CD1c-positive myeloid dendritic cell (primary cell): ENCODE data around the gene CBX3.
A peak's percentile ranks its signal among the peaks of the same experiment; 100 is the strongest.
"Not testable (repeated sequence)": the region's sequence is repeated elsewhere in the genome, so short reads cannot be mapped to it uniquely, and the experiment has no call there.

Experiments used
- DNase-seq: peaks from one replicate; pipeline ENCODE4 v3.0.0-alpha.2; 2016; ENCODE audit errors: extremely low spot score

CBX3 gene

GRCh38 chr7:26201247-26202018 lies at the start of gene CBX3:
Gene CBX3 (plus strand): TSS chr7:26201745. CDS start chr7:26202999, 1,254 bp downstream.
- DNase-seq, result peak; percentile 87

- DNase-seq, result peak; percentile 93
Observed at GRCh38 chr7:26151953-26152781, 49.4 kb upstream of the CBX3 start, which contains the start of gene NFE2L3. Gene NFE2L3 (plus strand): TSS chr7:26152198. CDS start chr7:26152499, 301 bp downstream.

GRCh38 chr7:26152782-26153240 lies 48.7 kb upstream of the CBX3 start:
- DNase-seq, result not testable (repeated sequence)

DNA sequence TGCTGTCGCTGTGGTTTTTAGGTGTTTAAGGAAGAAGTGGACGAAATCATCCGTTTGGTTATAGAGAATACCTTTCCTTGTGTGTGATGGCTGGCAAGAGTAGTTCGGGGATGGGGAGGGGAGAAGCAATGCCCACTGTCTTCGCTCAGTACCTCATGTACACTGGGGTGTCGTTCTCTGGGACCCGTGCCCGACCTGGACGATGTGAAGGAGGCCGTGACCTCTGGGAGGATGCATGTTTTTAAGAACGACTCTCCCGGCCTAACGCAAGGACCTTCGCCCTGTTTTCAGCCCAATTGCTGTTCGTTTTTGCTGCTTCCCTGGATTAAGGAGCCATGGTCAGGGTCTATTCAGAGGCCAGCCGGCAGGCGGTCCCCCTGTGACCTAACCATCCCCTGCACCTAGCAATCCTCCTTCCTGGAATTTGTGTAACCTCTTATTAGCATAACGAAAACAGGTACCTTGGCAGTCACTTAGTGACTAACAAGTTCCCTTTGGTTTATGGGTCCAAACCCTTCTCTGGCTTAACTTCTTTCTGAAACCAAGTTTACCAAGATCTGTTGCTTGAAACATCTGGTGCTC lies 48.2 kb upstream of the CBX3 start:
- peak; percentile 54 for DNase-seq

DNA sequence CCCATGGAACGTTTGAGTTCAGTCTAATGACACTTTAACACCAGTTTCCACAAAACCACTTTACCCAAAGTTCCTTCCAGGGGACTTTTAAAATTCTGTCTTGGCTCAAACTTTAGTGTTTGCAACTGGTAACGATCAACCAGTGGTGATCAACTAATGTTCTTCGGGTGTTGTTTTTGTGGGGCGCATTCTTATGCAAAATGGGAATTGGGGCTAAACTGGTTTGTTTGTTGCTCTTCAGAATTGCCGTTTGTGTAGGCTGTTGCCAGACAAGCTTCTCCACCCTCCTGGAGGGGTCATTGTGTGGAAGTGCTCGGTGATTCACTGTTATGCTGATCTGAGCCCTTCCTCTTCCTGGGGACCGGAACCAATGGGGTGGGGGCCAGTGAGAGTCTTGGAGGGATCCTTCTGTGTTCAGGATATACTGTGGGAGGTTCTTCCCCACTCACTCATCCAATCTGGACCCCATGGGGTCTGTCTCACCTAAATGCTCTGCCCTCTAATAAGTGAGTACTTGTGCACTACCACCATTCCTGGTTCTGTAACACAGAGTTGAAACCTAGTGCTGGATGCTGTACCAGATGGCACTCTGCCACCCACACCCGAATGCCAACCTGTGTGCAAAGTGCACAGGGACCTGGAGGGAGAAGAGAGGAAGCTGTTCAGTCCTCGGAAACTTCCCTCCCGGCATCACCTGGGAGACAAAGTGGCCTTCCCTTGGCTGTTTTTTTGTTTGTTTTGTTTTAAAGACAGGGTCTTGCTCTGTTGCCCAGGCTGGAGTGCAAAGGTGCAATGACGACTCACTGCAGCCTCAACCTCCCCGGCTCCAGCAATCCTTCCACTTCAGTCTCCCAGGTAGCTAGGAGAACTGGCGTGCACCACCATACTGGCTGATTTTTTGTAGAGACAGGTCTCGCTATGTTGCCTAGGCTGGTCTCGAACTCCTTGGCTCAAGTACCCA lies 47.4 kb upstream of the CBX3 start:
- DNase-seq, result peak; percentile 82

DNA sequence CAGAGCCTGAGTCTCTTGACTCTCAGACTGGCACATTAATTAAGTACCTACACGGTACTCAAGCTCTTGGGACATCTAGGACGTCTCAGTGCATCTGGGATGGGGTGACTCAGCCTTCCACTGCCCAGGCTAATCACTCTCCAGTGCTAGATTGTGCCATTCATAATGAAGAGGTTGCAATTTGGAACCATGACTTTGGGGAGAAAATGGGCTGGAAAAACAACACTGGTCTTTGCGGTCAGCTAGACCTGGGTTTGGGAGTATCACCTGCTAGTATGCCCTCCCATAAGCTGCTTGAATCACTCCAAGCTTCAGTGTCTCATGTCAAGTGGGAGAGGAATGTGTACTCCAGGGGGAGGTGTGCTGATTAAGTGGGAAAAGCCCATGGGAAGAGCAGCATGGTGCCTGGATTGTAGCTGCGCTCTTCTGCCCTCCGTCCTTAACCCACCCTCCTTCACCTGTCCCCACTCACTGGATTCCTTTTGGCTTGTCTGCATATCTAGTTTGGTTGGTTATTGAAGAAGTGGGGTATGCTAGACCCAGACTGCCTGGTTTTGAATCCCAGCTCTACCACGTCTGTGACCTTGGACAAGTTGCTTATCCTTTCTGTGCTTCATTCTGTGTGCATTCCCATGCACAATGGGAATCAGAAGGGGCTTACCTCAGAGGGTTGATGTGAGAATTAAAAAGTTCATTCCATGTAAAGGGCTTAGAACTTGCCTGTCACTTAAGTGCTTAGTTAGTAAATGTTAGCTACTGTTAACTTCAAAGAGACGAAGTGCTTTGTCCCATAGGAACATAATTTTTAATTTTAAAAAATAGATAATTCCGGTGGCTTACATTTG lies 45.8 kb upstream of the CBX3 start:
- DNase-seq, result peak; percentile 30

GRCh38 chr7:26156451-26157420 lies 44.8 kb upstream of the CBX3 start:
- DNase-seq, result peak; percentile 83

DNA sequence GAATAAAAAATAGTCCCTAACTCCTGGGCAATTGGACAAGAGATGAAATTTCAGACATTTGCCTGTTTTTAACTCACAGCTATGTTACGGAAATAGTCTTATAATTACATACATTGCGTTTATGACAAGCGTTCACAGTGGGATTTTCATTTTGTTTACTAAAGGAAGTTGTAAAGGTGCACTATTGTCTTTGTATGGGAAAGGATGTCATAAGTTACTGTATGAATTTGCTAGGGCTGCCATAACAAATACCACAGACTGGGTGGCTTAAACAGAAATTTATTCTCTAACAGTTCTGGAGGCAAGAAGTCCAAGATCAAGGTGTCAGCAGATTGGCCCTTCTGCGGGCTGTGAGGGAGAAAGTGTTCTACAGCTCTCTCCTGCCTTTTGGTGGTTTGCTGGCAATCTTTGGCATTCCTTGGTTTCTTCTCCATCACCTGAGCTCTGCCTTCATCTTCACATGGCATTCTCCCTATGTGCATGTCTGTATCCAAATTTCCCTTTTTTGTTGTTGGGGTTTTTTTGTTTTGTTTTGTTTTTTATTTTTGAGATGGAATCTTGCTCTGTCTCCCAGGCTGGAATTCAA lies 43.9 kb upstream of the CBX3 start:
- DNase-seq, result no peak

GRCh38 chr7:26159243-26159642 lies 42.3 kb upstream of the CBX3 start:
- DNase-seq, result no peak

DNA sequence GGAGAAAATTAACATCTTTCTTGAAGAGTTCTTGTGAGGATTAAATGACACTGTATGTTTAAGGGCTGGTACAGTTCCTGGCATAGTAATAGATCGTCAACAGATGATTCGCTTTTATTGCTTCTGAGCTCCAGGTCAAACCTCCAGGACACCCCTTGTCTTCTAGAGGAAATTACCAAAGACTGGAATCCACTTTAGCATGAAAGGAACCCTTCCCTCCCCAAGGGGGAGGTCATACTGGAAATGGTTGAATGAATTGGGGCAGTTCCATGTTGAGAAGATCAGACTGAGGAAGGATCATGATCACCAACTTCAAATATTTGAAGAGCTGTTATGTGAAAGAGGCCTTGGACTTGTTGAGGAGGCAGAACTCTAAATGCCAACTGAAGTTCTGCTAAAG lies 40.6 kb upstream of the CBX3 start:
- no peak for DNase-seq

DNA sequence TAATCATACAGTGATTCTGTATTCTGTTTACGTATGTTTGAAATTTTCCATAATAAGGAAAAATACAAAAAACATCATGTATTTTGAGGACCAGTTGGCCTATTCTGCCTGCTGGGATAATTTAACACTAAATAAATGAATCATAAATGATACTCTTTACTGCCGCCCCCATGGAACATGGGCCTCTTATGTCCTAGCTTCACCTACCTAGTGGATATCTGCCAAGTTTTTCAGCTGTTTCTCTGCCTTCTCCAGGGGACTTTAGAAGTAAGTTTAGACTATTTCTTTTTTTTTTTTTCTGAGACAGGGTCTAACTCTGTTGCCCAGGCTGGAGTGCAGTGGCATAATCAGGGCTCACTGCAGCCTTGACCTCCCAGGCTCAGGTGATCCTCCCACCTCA lies 39.1 kb upstream of the CBX3 start:
- DNase-seq, result no peak

DNA sequence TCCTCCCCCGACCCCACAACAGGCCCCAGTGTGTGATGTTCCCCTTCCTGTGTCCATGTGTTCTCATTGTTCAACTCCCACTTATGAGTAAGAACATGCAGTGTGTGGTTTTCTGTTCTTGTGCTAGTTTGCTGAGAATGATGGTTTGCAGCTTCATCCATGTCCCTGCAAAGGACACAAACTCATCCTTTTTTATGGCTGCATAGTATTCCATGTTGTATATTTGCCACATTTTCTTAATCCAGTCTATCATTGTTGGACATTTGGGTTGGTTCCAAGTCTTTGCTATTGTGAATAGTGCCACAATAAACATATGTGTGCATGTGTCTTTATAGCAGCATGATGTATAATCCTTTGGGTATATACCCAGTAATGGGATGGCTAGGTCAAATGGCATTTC lies 37.7 kb upstream of the CBX3 start:
- not testable (repeated sequence) for DNase-seq

DNA sequence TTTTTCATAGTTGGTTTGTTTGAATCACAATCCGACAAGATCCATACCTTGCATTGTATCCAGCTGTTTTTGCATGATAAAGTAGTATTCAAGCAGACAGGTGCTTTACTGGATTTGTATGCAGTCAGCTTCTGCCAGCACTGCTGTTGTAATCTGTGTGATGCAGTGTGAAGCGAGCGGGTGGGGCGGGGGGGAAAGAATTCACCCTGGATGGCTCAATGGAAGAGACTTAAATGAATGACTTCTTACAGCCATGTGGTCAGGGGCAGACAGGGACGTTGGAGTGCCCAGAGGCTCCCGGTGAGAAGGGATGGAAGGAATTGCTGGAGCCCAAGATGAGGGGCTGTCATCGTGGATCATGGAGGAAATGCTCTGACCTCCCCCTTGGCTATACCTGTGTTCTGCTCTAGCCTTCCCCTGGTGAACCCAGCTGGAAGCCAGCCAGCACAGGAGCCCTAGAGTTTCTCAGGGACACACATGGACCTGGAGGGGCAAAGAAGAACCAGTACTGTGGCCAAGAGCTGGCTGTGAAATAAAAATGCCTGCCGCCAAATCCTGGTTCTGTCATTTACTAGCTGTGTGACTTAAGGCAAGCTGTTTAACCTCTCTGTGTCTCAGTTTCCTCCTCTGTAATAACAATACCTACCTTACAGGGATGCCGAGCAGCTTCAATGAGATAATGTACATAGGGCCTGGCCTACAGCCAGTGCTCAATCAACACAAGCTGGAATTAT lies 35.4 kb upstream of the CBX3 start:
- no peak for DNase-seq

GRCh38 chr7:26166684-26167266 lies 34.8 kb upstream of the CBX3 start:
- DNase-seq, result peak; percentile 18

GRCh38 chr7:26167303-26167934 lies 34.1 kb upstream of the CBX3 start:
- peak; percentile 10 for DNase-seq

DNA sequence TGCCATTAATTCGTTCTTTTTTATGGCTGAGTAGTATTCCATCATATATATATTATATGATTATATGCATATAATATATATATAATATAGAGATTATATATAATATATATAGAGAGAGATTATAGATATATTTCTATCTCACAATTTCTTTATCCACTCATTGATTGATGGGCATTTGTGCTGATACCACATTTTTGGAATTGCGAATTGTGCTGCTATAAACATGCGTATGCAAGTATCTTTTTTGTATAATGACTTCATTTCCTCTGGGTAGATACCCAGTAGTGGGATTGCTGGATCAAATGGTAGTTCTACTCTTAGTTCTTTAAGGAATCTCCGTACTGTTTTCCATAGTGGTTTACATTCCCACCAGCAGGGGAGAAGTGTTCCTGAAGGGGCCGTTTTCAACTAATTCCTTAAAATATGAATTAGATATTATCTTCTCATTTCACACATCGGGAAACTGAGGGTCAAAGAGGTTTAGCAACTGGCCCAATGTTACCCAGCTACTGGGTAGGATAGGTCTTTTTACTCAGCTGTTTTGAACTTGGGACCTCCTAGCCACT lies 33.0 kb upstream of the CBX3 start:
- DNase-seq, result no peak

GRCh38 chr7:26169271-26169670 lies 32.3 kb upstream of the CBX3 start:
- DNase-seq, result no peak
